GM18502 (cell line): ENCODE measurements around the gene CDYL.

Source experiments
- ATAC-seq: cut with Tn5 transposase; IDR thresholded peaks from one replicate; pipeline ENCODE4 v1.9.1; 2021; ENCODE audit warnings: mild to moderate bottlenecking; ENCODE audit not compliant: unreplicated experiment, poor library complexity

Gene CDYL

GRCh38 chr6:4774296-4774695, 1.9 kb upstream of the CDYL start:
- no peak for ATAC-seq

GRCh38 chr6:4774715-4775493, 1.3 kb upstream of the CDYL start:
- no peak for ATAC-seq

GRCh38 chr6:4775494-4776130, 592 bp upstream of the CDYL start:
- peak; percentile 54 for ATAC-seq

GRCh38 chr6:4776493-4777393, 539 bp downstream of the CDYL start:
- ATAC-seq: peak; percentile 25

GRCh38 chr6:4777394-4777935, 1.3 kb downstream of the CDYL start:
- no peak for ATAC-seq

- ATAC-seq: no peak
Observed at GRCh38 chr6:4778086-4778485, 1.9 kb downstream of the CDYL start.

- ATAC-seq: no peak
Observed at GRCh38 chr6:4780360-4780812, 4.2 kb downstream of the CDYL start.

GRCh38 chr6:4781426-4781825, 5.2 kb downstream of the CDYL start:
- no peak for ATAC-seq

- no peak for ATAC-seq
Observed at GRCh38 chr6:4781967-4782575, 5.9 kb downstream of the CDYL start.

- no peak for ATAC-seq
Observed at GRCh38 chr6:4786996-4787395, 10.8 kb downstream of the CDYL start.

- ATAC-seq: no peak
Observed at GRCh38 chr6:4788482-4788881, 12.3 kb downstream of the CDYL start.

GRCh38 chr6:4788953-4789584, 12.9 kb downstream of the CDYL start:
- peak; percentile 96 for ATAC-seq

GRCh38 chr6:4790158-4790899, 14.1 kb downstream of the CDYL start:
- ATAC-seq: no peak

GRCh38 chr6:4794140-4794707, 18.0 kb downstream of the CDYL start:
- ATAC-seq: no peak

- ATAC-seq: no peak
Observed at GRCh38 chr6:4797587-4797986, 21.4 kb downstream of the CDYL start.

GRCh38 chr6:4799912-4800311, 23.7 kb downstream of the CDYL start:
- ATAC-seq: no peak

GRCh38 chr6:4800662-4801061, 24.5 kb downstream of the CDYL start:
- no peak for ATAC-seq

- ATAC-seq: peak; percentile 62
Observed at GRCh38 chr6:4801491-4802110, 25.4 kb downstream of the CDYL start.
